Stimulated activated CD8-positive, alpha-beta memory T cell treated with anti-CD3 and anti-CD28 coated beads, Interleukin-4, amount 100 ng/mL, for 4 hours (primary cell): ENCODE data around the gene MRPS2.
"Not testable (repeated sequence)": the region's sequence is repeated elsewhere in the genome, so short reads cannot be mapped to it uniquely, and the experiment has no call there.

Experiments
- DNase-seq, 2 donors: peaks; one replicate each; pipeline ENCODE4 v3.0.0-alpha.2; 2020; ENCODE audit warnings: low read depth in 2 of 2, low spot score in 1 of 2

MRPS2 gene

GRCh38 chr9:135499326-135500070, 984 bp upstream of the MRPS2 start:
- peak; percentile 80 to 85 for DNase-seq

- DNase-seq = no peak
Measured at GRCh38 chr9:135500071-135500524, 384 bp upstream of the MRPS2 start.

GRCh38 chr9:135501261-135502167, 1.0 kb downstream of the MRPS2 start:
- no peak for DNase-seq

- DNase-seq = no peak
Measured at GRCh38 chr9:135502168-135502872, 1.8 kb downstream of the MRPS2 start.

GRCh38 chr9:135502873-135503321, 2.4 kb downstream of the MRPS2 start:
- DNase-seq = no peak

GRCh38 chr9:135503371-135504261, 3.1 kb downstream of the MRPS2 start:
- no peak for DNase-seq

GRCh38 chr9:135504262-135505243, 4.1 kb downstream of the MRPS2 start:
- DNase-seq = peak in 1 of 2 donors; percentile 15

GRCh38 chr9:135505406-135506187, 5.1 kb downstream of the MRPS2 start:
- no peak for DNase-seq

- DNase-seq = no peak
Measured at GRCh38 chr9:135506327-135507103, 6.0 kb downstream of the MRPS2 start.

GRCh38 chr9:135507104-135508035, 6.9 kb downstream of the MRPS2 start:
- DNase-seq = no peak

- DNase-seq = no peak
Measured at GRCh38 chr9:135508211-135508820, 7.8 kb downstream of the MRPS2 start.

GRCh38 chr9:135509458-135509857, 9.0 kb downstream of the MRPS2 start:
- DNase-seq = no peak

- DNase-seq = no peak
Measured at GRCh38 chr9:135512241-135512603, 11.7 kb downstream of the MRPS2 start.

GRCh38 chr9:135512904-135513303, 12.4 kb downstream of the MRPS2 start:
- no peak for DNase-seq

GRCh38 chr9:135513351-135513846, 12.9 kb downstream of the MRPS2 start:
- no peak for DNase-seq

- not testable (repeated sequence) for DNase-seq
Measured at GRCh38 chr9:135513906-135514305, 13.4 kb downstream of the MRPS2 start.
